Adrenal gland (tissue), 12 donors: ENCODE data around the gene RNF214. TPM values are rescaled to one million over a fixed set of nuclear protein-coding genes. Genes with fewer than 3 reads are reported as not detected.

Source experiments
- DNase-seq, 7 donors: peaks; one replicate each; pipeline ENCODE4 v3.0.0-alpha.2; 2019 to 2020
- H3K27ac ChIP-seq, 5 donors: fragments of 200-600 bp; sonication (generic) in 4 of 5; 1 replicate in 3 of 5; 2 replicates in 2 of 5; pipeline versions ENCODE4 v1.5.1 to v1.8.0; 2016 to 2020; ENCODE audit warnings: mild to moderate bottlenecking in 1 of 5
- H3K27me3 ChIP-seq: fragments of 200-600 bp; 2 replicates; pipeline ENCODE4 v1.8.0; 2021
- H3K36me3 ChIP-seq, 2 donors: fragments of 200-600 bp; replicated peaks in 1 of 2; 1 replicate in 1 of 2; 2 replicates in 1 of 2; pipeline versions ENCODE4 v1.5.1 to v1.8.0; 2018 to 2022
- H3K4me1 ChIP-seq, 2 donors: fragments of 200-600 bp; replicated peaks in 1 of 2; 1 replicate in 1 of 2; 2 replicates in 1 of 2; pipeline versions ENCODE4 v1.5.1 to v1.8.0; 2018 to 2021
- H3K4me3 ChIP-seq, 4 donors: fragments of 200-600 bp; sonication (generic) in 3 of 4; one replicate each; pipeline ENCODE4 v1.5.1; 2016 to 2018
- H3K9me3 ChIP-seq, 3 donors: fragments of 200-600 bp; sonication (generic) in 1 of 3; replicated peaks in 1 of 3; 1 replicate in 2 of 3; 2 replicates in 1 of 3; pipeline versions ENCODE4 v1.5.1 to v1.8.0; 2016 to 2021
- POLR2A ChIP-seq, 2 donors: fragments of 450-650 bp; IDR thresholded peaks; one replicate each; pipeline ENCODE4 v1.6.1; 2017; ENCODE audit warnings: antibody characterized with exemption in 2 of 2, mild to moderate bottlenecking in 2 of 2, moderate library complexity in 1 of 2
- WGBS, 4 donors: extraction: QIAGEN DNeasy Blood & Tissue Kit in 2 of 4; methylation state at CpG; one replicate each; pipeline versions ENCODE4 v1.1.5 to v1.1.7; 2013 to 2017; 5-methylcytosine and 5-hydroxymethylcytosine counted together
- intact Hi-C, 2 donors: fragments of 100-400 bp; cut with DNase I; formaldehyde crosslinking; loops; one replicate each; pipeline versions ENCODE4 v1.14.1 to v1.15.0; 2022 to 2023
- polyA plus RNA-seq, 3 donors: library from polyadenylated mRNA; stranded (reverse); fragments of 200-250 nt in 2 of 3; fragments of 350-450 nt in 1 of 3; fragmentation: Illumina TruSeq in 1 of 3; extraction: RNeasy Lipid Tissue Mini Kit (QIAGEN cat#74804) in 1 of 3; gene quantifications; one replicate each; pipeline ENCODE4 v1.2.3, GENCODE V29; 2013 to 2014
- total RNA-seq, 9 donors: library from RNA; depleted of rRNA in 4 of 9; stranded (reverse); fragments of >200 nt in 4 of 9; fragments of 120-200 nt in 1 of 9; fragmentation: NEBNext Ultra II Directional in 1 of 9; extraction: Animal tissue kit (Norgen Biotek cat#: 25700) in 1 of 9; gene quantifications; one replicate each; pipeline versions ENCODE4 v1.1.0 to v1.2.4, GENCODE V29; 2013 to 2023
- TF ChIP-seq, protein P1 (sequence below), 6 experiments: fragments of 450-650 bp in 4 of 6; fragments of 200-600 bp in 2 of 6; sonication (generic) in 1 of 6; IDR thresholded peaks; 1 replicate in 5 of 6; 2 replicates in 1 of 6; pipeline versions ENCODE4 v1.5.1 to v1.8.0; 2016 to 2021; ENCODE audit warnings: antibody characterized with exemption in 6 of 6, mild to moderate bottlenecking in 2 of 6, moderate library complexity in 1 of 6
- donor health status: healthy with polysubstance abuse.
- donor health status: Bipolar disorder and iron deficiency.
- donor health status: DM: yes; HTN: yes; CAD: no.
- donor health status: DM: no; HTN: no; CAD: no.
- donor health status: DM: no; HTN: no; CAD: no.
- donor health status: DM: yes; HTN: yes; CAD: no.

RNF214 gene
- total and polyA plus RNA-seq, 12 donors, result 11.3 to 33.8 (median 20.5) TPM

GRCh38 chr11:117327567-117328374 lies 95.3 kb downstream of the RNF214 start, which contains the start of gene CEP164:
Gene CEP164 (plus strand): TSS chr11:117327854. CDS start chr11:117338587, 10,733 bp downstream.
- peak within 1 kb of the TSS in 3 of 4 donors; percentile 90 to 94 (median 92) for H3K4me3 ChIP-seq
- H3K27me3 ChIP-seq, result no peaks in the 10 kb centered on the region
- DNase-seq, result peak; percentile 95 to 99 (median 98)
- no peaks in the 10 kb centered on the region for H3K9me3 ChIP-seq
- TF ChIP-seq POLR2A (IDR thresholded peaks at IDR 0.05), result peak; percentile 23 to 73
- TF ChIP-seq, protein P1, sequence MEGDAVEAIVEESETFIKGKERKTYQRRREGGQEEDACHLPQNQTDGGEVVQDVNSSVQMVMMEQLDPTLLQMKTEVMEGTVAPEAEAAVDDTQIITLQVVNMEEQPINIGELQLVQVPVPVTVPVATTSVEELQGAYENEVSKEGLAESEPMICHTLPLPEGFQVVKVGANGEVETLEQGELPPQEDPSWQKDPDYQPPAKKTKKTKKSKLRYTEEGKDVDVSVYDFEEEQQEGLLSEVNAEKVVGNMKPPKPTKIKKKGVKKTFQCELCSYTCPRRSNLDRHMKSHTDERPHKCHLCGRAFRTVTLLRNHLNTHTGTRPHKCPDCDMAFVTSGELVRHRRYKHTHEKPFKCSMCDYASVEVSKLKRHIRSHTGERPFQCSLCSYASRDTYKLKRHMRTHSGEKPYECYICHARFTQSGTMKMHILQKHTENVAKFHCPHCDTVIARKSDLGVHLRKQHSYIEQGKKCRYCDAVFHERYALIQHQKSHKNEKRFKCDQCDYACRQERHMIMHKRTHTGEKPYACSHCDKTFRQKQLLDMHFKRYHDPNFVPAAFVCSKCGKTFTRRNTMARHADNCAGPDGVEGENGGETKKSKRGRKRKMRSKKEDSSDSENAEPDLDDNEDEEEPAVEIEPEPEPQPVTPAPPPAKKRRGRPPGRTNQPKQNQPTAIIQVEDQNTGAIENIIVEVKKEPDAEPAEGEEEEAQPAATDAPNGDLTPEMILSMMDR (IDR thresholded peaks at IDR 0.05), result no peak
- peaks cover 9 to 11% of the 10 kb centered on the region in 2 donors for H3K4me1 ChIP-seq
- H3K36me3 ChIP-seq, result no peaks in the 10 kb centered on the region
- WGBS, 4 donors, result 0 to 1% (median 0%) methylated on average over 20 to 64 of the region's 64 CpGs
- intact Hi-C loops, result no loop called here
- H3K27ac ChIP-seq, result peak within 1 kb of the TSS; percentile 85 to 97 (median 88)

DNA sequence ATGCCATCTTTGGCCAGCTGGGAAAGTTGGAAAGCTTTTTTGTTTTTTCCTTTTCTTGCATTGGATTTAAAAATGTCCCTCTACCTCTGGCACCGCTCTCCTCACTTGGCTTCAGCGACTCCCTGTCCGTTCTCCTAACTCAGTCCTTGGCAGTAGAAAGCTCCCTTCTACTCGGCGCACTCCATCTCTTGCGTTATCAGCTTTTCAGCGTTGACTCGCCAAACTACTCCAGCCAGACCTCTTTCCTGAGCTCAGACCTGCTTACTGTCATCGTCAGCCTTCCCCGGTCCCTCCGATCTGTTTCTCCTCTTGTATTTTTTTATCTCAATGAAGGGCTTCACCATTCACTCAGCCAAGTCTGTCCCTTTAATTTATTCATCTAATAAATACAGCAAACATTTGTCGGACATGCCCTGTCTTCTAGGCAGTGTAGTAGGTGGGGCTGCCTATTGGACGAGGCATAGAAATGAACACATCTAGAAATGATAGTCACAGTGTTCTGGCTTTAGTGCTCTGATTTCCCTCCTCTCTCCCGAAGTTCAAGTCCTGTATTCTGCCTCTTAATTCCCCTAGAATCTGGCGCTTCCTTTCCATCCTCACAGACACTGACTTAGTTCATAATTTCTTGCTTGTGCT lies 96.0 kb downstream of the RNF214 start:
- H3K4me1 ChIP-seq, result peaks cover 9 to 11% of the 10 kb centered on the region in 2 donors
- H3K36me3 ChIP-seq, result no peaks in the 10 kb centered on the region
- 3 to 5% (median 4%) methylated on average over 14 to 15 of the region's 15 CpGs for WGBS, 4 donors
- H3K4me3 ChIP-seq, result peak overlapping the region in 3 of 4 donors; percentile 90 to 94 (median 92)
- intact Hi-C loops, result no loop called here
- H3K27me3 ChIP-seq, result no peaks in the 10 kb centered on the region
- DNase-seq, result peak in 6 of 7 donors; percentile 44 to 68 (median 54)
- H3K9me3 ChIP-seq, result no peaks in the 10 kb centered on the region
- TF ChIP-seq POLR2A (IDR thresholded peaks at IDR 0.05), result no peak
- TF ChIP-seq, protein P1 (IDR thresholded peaks at IDR 0.05), result peak in 1 of 6 experiments; percentile 2
- peak overlapping the region; percentile 85 to 97 (median 88) for H3K27ac ChIP-seq

GRCh38 chr11:117332843-117333242 lies 100.4 kb downstream of the RNF214 start:
- DNase-seq, result no peak
- no peak overlapping the region for H3K4me3 ChIP-seq
- peaks cover 0 to 3% of the 10 kb centered on the region in 2 donors for H3K36me3 ChIP-seq
- H3K27ac ChIP-seq, result no peak overlapping the region
- no peak for TF ChIP-seq POLR2A (IDR thresholded peaks at IDR 0.05)
- TF ChIP-seq, protein P1 (IDR thresholded peaks at IDR 0.05), result no peak
- 49 to 81% (median 65%) methylated on average over 2 of the region's 2 CpGs for WGBS, 4 donors
- H3K9me3 ChIP-seq, result no peaks in the 10 kb centered on the region
- no peaks in the 10 kb centered on the region for H3K27me3 ChIP-seq
- H3K4me1 ChIP-seq, result peaks cover 9 to 11% of the 10 kb centered on the region in 2 donors
- intact Hi-C loops, result no loop called here

- Histone ChIP-seq H3K9me3 (no peaks in the 10 kb centered on the region), H3K27me3 (no peaks in the 10 kb centered on the region), H3K4me1 (peaks cover 5 to 6% of the 10 kb centered on the region in 2 donors), H3K4me3 (no peak overlapping the region), H3K27ac (no peak overlapping the region), H3K36me3 (peaks cover 0 to 3% of the 10 kb centered on the region in 2 donors)
- intact Hi-C loops, result no loop called here
- TF ChIP-seq, protein P1 (IDR thresholded peaks at IDR 0.05), result no peak
- TF ChIP-seq POLR2A (IDR thresholded peaks at IDR 0.05), result no peak
- 81 to 88% (median 84%) methylated on average over 9 of the region's 9 CpGs for WGBS, 4 donors
- DNase-seq, result no peak
Observed at GRCh38 chr11:117333917-117334316, 101.4 kb downstream of the RNF214 start.
